Prostate gland (tissue), 2 donors: ENCODE measurements around the gene SOX9. TPM values are rescaled to one million over a fixed set of nuclear protein-coding genes. Genes with fewer than 3 reads are reported as not detected.

Experiments
- DNase-seq: peaks from one replicate; pipeline ENCODE4 v3.0.0-alpha.2; 2019; ENCODE audit warnings: low spot score
- H3K27ac ChIP-seq, 2 donors: fragments of 200-600 bp; sonication (generic); 2 replicates each; pipeline ENCODE4 v1.5.1; 2017 to 2019
- H3K27me3 ChIP-seq: fragments of 200-600 bp; sonication (generic); replicated peaks from 2 replicates; pipeline ENCODE4 v1.5.1; 2019; ENCODE audit not compliant: insufficient read depth
- H3K36me3 ChIP-seq, 2 donors: fragments of 200-600 bp; sonication (generic); 1 replicate in 1 of 2; 2 replicates in 1 of 2; pipeline versions ENCODE4 v1.5.1 to v1.8.1; 2017 to 2019
- H3K4me1 ChIP-seq: fragments of 200-600 bp; sonication (generic); replicated peaks from 2 replicates; pipeline ENCODE4 v1.5.1; 2019
- H3K4me3 ChIP-seq, 2 donors: fragments of 200-600 bp; sonication (generic); 2 replicates each; pipeline ENCODE4 v1.5.1; 2017 to 2019
- H3K9me3 ChIP-seq: fragments of 200-600 bp; sonication (generic); 2 replicates; pipeline ENCODE4 v1.5.1; 2017
- CTCF ChIP-seq, 4 experiments: fragments of 200-600 bp in 2 of 4; fragments of 450-650 bp in 2 of 4; sonication (generic) in 2 of 4; IDR thresholded peaks; 1 replicate in 3 of 4; 2 replicates in 1 of 4; pipeline ENCODE4 v1.5.1; 2016 to 2019; ENCODE audit warnings: antibody characterized with exemption in 4 of 4, mild to moderate bottlenecking in 2 of 4, moderate library complexity in 2 of 4
- POLR2A ChIP-seq: fragments of 450-650 bp; IDR thresholded peaks from one replicate; pipeline ENCODE4 v1.6.1; 2016; ENCODE audit warnings: antibody characterized with exemption, mild to moderate bottlenecking
- POLR2AphosphoS5 ChIP-seq: sonication (generic); formaldehyde crosslinking; IDR thresholded peaks from one replicate; pipeline ENCODE4 v1.6.1; 2017; ENCODE audit warnings: antibody characterized with exemption
- WGBS: methylation state at CpG from one replicate; pipeline ENCODE4 v1.1.5; 2018; 5-methylcytosine and 5-hydroxymethylcytosine counted together
- intact Hi-C: fragments of 100-400 bp; cut with DNase I; formaldehyde crosslinking; loops from one replicate; pipeline ENCODE4 v1.14.2; 2022
- total RNA-seq, 2 donors: library from RNA; depleted of rRNA; stranded (reverse); fragments of >200 nt; gene quantifications; one replicate each; pipeline ENCODE4 v1.1.0, GENCODE V29; 2016

Gene SOX9
- total RNA-seq, 2 donors from 2014 or later: 92.8 to 204 TPM

- Histone ChIP-seq H3K4me1 (no peaks in the 10 kb centered on the region), H3K27me3 (no peaks in the 10 kb centered on the region), H3K36me3 (no peaks in the 10 kb centered on the region), H3K4me3 (no peak overlapping the region), H3K9me3 (no peaks in the 10 kb centered on the region), H3K27ac (no peak overlapping the region)
- no peak for TF ChIP-seq CTCF (IDR thresholded peaks at IDR 0.05)
- no peak for TF ChIP-seq POLR2A
- TF ChIP-seq POLR2AphosphoS5: no peak
- intact Hi-C loops: no loop called here
- no peak for DNase-seq
- WGBS: 61% methylated on average over 8 of the region's 9 CpGs
These were observed 52.8 kb downstream of the SOX9 start for GRCh38 chr17:72173499-72174116.

- WGBS: 82% methylated on average over 4 of the region's 4 CpGs
- intact Hi-C loops: no loop called here
- Histone ChIP-seq H3K4me1 (no peaks in the 10 kb centered on the region), H3K27me3 (no peaks in the 10 kb centered on the region), H3K4me3 (no peak overlapping the region), H3K27ac (no peak overlapping the region), H3K9me3 (no peaks in the 10 kb centered on the region), H3K36me3 (no peaks in the 10 kb centered on the region)
- TF ChIP-seq CTCF (IDR thresholded peaks at IDR 0.05) (no peak), POLR2AphosphoS5 (peak; percentile 61), POLR2A (no peak)
- DNase-seq: peak; percentile 56
These were observed 54.4 kb downstream of the SOX9 start for GRCh38 chr17:72175263-72175662.
